GM18868 (cell line): ENCODE results near the gene GATAD2B.
"Not testable (repeated sequence)": the region's sequence is repeated elsewhere in the genome, so short reads cannot be mapped to it uniquely, and the experiment has no call there.

Experiments
- ATAC-seq: cut with Tn5 transposase; IDR thresholded peaks from one replicate; pipeline ENCODE4 v1.9.1; 2021; ENCODE audit warnings: mild to moderate bottlenecking, moderate library complexity; ENCODE audit not compliant: unreplicated experiment

The GATAD2B gene

GRCh38 chr1:153899509-153899908, 23.3 kb downstream of the GATAD2B start:
- ATAC-seq, result no peak

GRCh38 chr1:153895866-153896265, 26.9 kb downstream of the GATAD2B start:
- ATAC-seq, result not testable (repeated sequence)

DNA sequence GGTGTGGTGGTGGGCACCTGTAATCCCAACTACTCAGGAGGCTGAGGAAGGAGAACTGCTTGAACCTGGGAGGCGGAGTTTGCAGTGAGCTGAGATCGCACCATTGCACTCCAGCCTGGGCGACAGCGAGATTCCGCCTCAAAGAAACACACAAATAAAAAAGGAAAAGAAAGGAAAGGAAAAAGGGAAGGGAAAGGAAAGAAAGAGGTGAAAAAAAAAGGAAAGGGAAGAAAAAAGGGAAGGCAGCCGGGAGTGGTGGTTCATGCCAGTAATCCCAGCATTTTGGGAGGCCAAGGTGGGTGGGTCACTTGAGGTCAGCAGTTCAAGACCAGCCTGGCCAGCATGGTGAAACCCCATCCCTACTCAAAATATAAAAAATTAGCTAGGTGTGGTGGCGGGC, 31.7 kb downstream of the GATAD2B start:
- ATAC-seq, result not testable (repeated sequence)

GRCh38 chr1:153888533-153888932, 34.2 kb downstream of the GATAD2B start:
- no peak for ATAC-seq

GRCh38 chr1:153886127-153886526, 36.6 kb downstream of the GATAD2B start:
- no peak for ATAC-seq

DNA sequence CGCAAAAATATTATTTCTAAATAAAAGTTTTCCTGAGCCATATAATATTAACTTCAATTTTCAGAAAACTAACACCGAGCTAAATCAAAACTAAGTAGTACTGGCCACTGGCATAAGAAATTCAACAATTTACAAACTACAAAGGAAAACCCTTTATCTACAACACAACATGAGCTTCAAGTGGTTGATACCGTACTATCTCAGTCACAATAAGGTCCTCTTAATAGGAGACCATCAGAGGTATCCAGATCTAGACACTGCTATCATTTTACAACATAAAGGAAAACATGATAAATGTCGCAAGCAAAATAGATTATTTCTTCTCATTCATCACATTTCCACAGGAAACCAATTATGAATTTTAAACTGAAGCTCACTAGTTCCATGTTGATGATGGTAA, 39.5 kb downstream of the GATAD2B start:
- ATAC-seq, result no peak

- ATAC-seq, result no peak
Observed at GRCh38 chr1:153882296-153882912, 40.4 kb downstream of the GATAD2B start.

GRCh38 chr1:153881751-153882150, 41.0 kb downstream of the GATAD2B start:
- no peak for ATAC-seq

GRCh38 chr1:153880962-153881361, 41.8 kb downstream of the GATAD2B start:
- peak; percentile 51 for ATAC-seq

DNA sequence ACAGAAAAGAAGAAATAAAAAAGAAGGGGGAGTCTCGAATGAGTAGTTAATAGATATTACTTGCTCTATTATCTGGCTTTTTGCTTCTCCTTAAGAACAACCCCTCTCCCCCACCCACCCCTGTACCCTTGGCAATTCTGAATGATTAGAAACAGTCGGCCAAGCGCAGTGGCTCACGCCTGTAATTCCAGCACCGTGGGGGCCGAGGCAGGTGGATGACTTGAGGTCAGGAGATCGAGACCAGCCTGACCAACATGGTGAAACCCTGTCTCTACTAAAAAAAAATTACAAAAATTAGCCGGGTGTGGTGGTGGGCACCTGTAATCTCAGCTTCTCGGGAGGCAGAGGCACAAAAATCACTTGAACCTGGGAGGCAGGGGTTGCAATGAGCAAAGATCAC, 42.7 kb downstream of the GATAD2B start:
- no peak for ATAC-seq

DNA sequence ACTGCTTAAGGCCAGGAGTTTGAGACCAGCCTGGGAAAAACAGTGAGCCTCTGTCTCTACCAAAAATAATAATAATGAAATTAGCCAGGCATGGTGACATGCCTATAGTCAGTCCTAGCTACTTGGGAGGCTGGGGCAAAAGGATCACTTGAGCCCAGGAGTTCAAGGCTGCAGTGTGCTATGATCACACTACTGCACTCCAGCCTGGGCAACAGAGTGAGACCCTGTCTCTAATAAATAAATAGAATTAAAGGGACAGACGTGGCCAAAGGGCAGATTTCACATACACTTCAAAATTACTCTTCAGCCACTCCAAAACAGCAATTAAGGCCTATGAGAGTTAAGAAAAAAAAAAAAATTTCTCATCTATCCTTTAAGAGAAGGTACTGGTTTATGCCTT, 45.7 kb downstream of the GATAD2B start:
- ATAC-seq, result no peak

GRCh38 chr1:153872934-153873333, 49.8 kb downstream of the GATAD2B start:
- no peak for ATAC-seq

- no peak for ATAC-seq
Observed at GRCh38 chr1:153872331-153872730, 50.4 kb downstream of the GATAD2B start.

DNA sequence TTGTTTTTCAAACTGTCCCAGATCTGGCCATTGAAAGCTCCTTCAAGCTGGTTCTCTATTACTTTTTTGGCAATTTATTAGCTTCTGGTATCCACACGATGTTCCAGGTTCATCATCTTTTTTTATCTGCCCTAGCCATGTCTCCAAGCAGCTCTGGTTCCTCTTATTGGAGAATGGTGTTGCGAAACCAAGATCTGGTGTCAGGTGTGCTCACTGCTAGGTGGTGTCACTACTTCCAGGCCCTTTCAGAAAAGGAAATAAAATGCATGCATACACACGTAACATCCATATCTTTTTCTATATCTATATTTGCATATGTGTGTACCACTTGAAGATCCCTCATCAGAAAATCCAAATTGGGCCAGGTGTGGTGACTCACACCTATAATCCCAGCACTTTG, 53.3 kb downstream of the GATAD2B start:
- no peak for ATAC-seq

GRCh38 chr1:153866045-153866850, 56.5 kb downstream of the GATAD2B start:
- ATAC-seq, result no peak

- ATAC-seq, result no peak
Observed at GRCh38 chr1:153860285-153860684, 62.5 kb downstream of the GATAD2B start.

GRCh38 chr1:153857505-153857904, 65.3 kb downstream of the GATAD2B start:
- ATAC-seq, result no peak

DNA sequence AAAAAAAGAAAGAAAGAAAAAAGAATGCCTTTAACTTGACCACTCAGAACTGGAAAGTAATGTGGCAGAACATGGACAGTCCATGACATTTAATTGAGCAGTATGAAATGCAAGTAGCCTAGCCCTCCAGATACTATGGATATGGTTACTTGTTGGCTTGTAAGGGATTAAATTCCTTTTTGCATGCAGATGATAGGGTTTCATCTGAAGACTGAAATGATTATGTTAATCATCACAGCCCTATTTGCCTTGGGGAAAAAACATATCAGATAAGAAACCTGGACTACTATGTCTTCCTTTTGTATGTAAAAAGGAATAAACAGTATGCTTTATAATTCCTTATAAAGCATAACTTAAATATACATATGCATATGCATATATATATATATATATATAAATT, 66.0 kb downstream of the GATAD2B start:
- no peak for ATAC-seq

DNA sequence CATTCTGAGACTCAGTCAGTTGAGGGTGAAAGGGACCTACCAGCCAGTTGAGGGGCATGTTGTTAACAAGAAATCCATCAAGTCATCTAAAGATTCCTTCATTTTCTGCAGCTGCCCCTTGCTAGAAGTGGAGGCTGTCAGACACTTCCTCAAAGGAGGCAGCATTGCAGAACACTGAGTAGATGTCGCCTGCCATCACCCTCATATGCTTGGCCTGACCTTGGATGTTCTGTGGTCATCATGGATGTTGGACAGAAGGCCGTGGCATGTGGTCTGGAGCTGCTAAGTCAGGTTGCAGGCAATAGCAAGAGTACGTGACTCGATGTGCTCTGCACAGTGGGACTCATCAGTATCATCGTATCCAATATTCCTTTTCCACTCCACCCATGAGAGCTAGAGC, 70.6 kb downstream of the GATAD2B start:
- no peak for ATAC-seq

DNA sequence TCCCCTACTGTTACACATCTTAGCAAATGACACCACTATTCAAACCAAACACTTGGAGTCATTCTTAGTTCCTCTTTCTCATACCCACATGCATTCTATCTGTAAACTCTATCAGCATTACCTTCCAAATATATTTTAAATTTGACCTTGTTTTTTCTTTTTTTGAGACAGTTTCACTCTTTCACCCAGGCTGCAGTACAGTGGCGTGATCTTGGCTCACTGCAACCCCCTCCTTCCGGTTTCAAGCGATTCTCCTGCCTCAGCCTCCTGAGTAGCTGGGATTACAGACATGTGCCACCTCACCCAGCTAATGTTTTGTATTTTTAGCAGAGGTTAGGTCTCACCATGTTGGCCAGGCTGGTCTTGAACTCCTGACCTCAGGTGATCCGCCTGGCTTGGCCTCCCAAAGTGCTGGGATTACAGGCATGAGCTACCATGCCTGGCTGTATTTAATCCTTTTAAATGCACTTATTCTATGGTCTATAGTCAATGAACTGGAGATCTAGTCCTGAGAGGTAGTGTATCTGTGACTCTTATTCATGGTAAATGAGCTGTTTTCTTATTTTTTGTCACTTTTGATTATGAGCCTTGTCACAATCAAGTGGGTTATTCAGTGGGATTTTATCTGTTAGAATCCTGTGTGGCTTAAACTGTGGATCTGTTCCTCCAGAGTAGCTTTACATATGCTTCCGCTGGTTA, 73.1 kb downstream of the GATAD2B start:
- peak; percentile 79 for ATAC-seq

GRCh38 chr1:153848805-153849204, 74.0 kb downstream of the GATAD2B start:
- ATAC-seq, result no peak

DNA sequence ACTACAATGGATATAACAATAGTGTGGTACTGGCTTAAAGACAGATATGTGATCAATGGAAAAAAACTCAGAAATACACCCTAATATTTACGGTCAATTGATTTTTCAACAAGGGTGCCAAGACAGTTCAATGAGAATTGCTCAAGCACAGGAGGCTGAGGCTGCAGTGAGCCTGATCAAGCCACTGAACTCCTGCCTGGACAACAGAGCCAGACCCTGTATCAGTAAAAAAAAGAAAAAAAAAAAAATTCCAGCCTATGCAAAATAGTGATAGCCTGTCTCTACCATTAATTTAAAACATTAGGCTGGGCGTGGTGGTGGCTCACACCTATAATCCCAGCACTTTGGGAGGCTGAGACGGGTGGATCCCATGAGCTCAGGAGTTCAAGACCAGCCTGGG, 77.6 kb downstream of the GATAD2B start:
- no peak for ATAC-seq
